GM12878 (cell line): ENCODE measurements around the gene DNMT3L. TPM values are rescaled to one million over a fixed set of nuclear protein-coding genes. Genes with fewer than 3 reads are reported as not detected.
"Not testable (repeated sequence)": the region's sequence is repeated elsewhere in the genome, so short reads cannot be mapped to it uniquely, and the experiment has no call there.

Source experiments
- ATAC-seq: fragments of 200-7000 bp; cut with Tn5 transposase; 3 replicates; pipeline ENCODE4 v1.9.1; 2020; ENCODE audit warnings: mild to moderate bottlenecking, moderate library complexity
- BruUV-seq: library from RNA; stranded (reverse); fragments of 400-500 nt; replicated peaks from 2 replicates; lab custom pipeline; 2021; lab: Mats Ljungman, UMichigan
- CTCF ChIA-PET: fragments of 300-600 bp; sonication (Branson Sonifier 250); formaldehyde crosslinking; extraction: SDS; loops from one replicate; lab custom pipeline; 2021; ENCODE audit warnings: inconsistent platforms; lab: Yijun Ruan, JAX
- POLR2A ChIA-PET: fragments of 350-600 bp; formaldehyde crosslinking; extraction: SDS; loops from one replicate; lab custom pipeline; 2021; ENCODE audit warnings: inconsistent platforms; lab: Charles Lee
- RAD21 ChIA-PET: fragments of 300-600 bp; sonication (Branson Sonifier 250); formaldehyde crosslinking; loops from one replicate; lab custom pipeline; 2023; ENCODE audit warnings: antibody characterized with exemption; ENCODE audit not compliant: unreplicated experiment; lab: Charles Lee
- SMC1A ChIA-PET: fragments of 300-600 bp; sonication (Branson Sonifier 250); formaldehyde crosslinking; loops from one replicate; lab custom pipeline; 2023; ENCODE audit not compliant: unreplicated experiment, uncharacterized antibody; lab: Charles Lee
- DNase-seq: peaks from one replicate; pipeline ENCODE4 v3.0.0-alpha.2; 2011; ENCODE audit warnings: low read depth, low spot score
- FAIRE-seq: peaks from 3 replicates; lab custom pipeline; 2011; peaks lifted over from hg19 to GRCh38; lab: Jason Lieb, UNC
- H2AFZ ChIP-seq: 2 replicates; pipeline ENCODE4 v1.6.0; 2011; ENCODE audit warnings: low read depth, low read length, control low read depth; ENCODE audit not compliant: control insufficient read depth
- H3K27ac ChIP-seq: 2 replicates; pipeline ENCODE4 v1.5.1; 2011; ENCODE audit warnings: control low read depth; ENCODE audit not compliant: control insufficient read depth, insufficient read depth
- H3K27me3 ChIP-seq, 2 experiments: replicated peaks in 1 of 2; 2 replicates each; pipeline versions ENCODE4 v1.6.0 to v1.6.1; 2011; ENCODE audit warnings: low read length in 1 of 2; ENCODE audit not compliant: control insufficient read depth in 2 of 2, insufficient read depth in 2 of 2
- H3K36me3 ChIP-seq, 2 experiments: 2 replicates each; pipeline ENCODE4 v1.5.1; 2011; ENCODE audit warnings: low read length in 1 of 2; ENCODE audit not compliant: control insufficient read depth in 2 of 2, insufficient read depth in 2 of 2
- H3K4me1 ChIP-seq: 2 replicates; pipeline ENCODE4 v1.6.1; 2011; ENCODE audit warnings: mild to moderate bottlenecking, low read length, moderate library complexity, mixed read lengths; ENCODE audit not compliant: control insufficient read depth, insufficient read depth
- H3K4me2 ChIP-seq: 2 replicates; pipeline ENCODE4 v1.6.0; 2011; ENCODE audit warnings: control low read depth; ENCODE audit not compliant: control insufficient read depth, insufficient read depth
- H3K4me3 ChIP-seq: fragments of 200-600 bp; sonication (generic); 2 replicates; pipeline ENCODE4 v1.5.1; 2016
- H3K79me2 ChIP-seq: 2 replicates; pipeline ENCODE4 v1.6.0; 2011; ENCODE audit warnings: low read length; ENCODE audit not compliant: control insufficient read depth, insufficient read depth
- H3K9ac ChIP-seq: 2 replicates; pipeline ENCODE4 v1.8.0; 2011; ENCODE audit warnings: low read length, control low read depth, mixed read lengths; ENCODE audit not compliant: control insufficient read depth, insufficient read depth
- H3K9me3 ChIP-seq: replicated peaks from 3 replicates; pipeline ENCODE4 v1.5.1; 2011; ENCODE audit warnings: mild to moderate bottlenecking, low read length; ENCODE audit not compliant: control insufficient read depth, insufficient read depth
- H4K20me1 ChIP-seq: 2 replicates; pipeline ENCODE4 v1.6.0; 2011; ENCODE audit not compliant: control insufficient read depth, insufficient read depth
- WGBS: methylation state at CpG from one replicate; pipeline ENCODE4 v1.1.6; 2016; ENCODE audit warnings: low lambda C conversion rate; ENCODE audit not compliant: insufficient replicate concordance, insufficient coverage; ENCODE audit errors: missing lambda C conversion rate; 5-methylcytosine and 5-hydroxymethylcytosine counted together
- in situ Hi-C: fragments of 300-500 bp; cut with MboI; formaldehyde crosslinking; loops from 9 replicates; pipeline ENCODE4 v1.14.3; 2018; ENCODE audit warnings: mixed read lengths
- intact Hi-C: fragments of 100-400 bp; cut with micrococcal nuclease; formaldehyde crosslinking; loops from one replicate; pipeline ENCODE4 v1.14.2; 2022; ENCODE audit not compliant: unreplicated experiment
- polyA plus RNA-seq, 11 experiments: library from polyadenylated mRNA; depleted of rRNA in 4 of 11; unstranded in 6 of 11; stranded (reverse) in 5 of 11; fragments of >200 nt; fragmentation: Nextera tagmentation in 4 of 11; fragmentation: Illumina TruSeq in 1 of 11; extraction: Ambion mirVana in 4 of 11; extraction: Trizol in 1 of 11; gene quantifications; 1 replicate in 1 of 11; 2 replicates in 10 of 11; pipeline versions ENCODE4 v1.2.1 to v1.2.3, GENCODE V29; 2011 to 2016; ENCODE audit warnings: inconsistent platforms in 2 of 11, missing spikeins in 2 of 11, low read depth in 1 of 11
- total RNA-seq, 4 experiments: library from RNA; depleted of rRNA in 3 of 4; stranded (reverse); fragments of >200 nt in 3 of 4; fragmentation: Illumina TruSeq in 1 of 4; extraction: Trizol in 1 of 4; gene quantifications; 2 replicates each; pipeline versions ENCODE4 v1.2.1 to v1.2.3, GENCODE V29; 2013 to 2021
- TF ChIP-seq, protein P1 (sequence below): fragments of 450-650 bp; IDR thresholded peaks from 2 replicates; pipeline ENCODE4 v1.6.1; 2017; ENCODE audit warnings: mild to moderate bottlenecking, moderate library complexity
- TF ChIP-seq, protein P2 (sequence below): fragments of 450-650 bp; IDR thresholded peaks from 2 replicates; pipeline ENCODE4 v1.6.1; 2017; ENCODE audit warnings: mild to moderate bottlenecking, moderate library complexity

DNMT3L gene
- total and polyA plus RNA-seq, 10 of the 15 experiments (the other 5 are each of a cell fraction or from before 2014, with no cell fraction given), result not detected

DNA sequence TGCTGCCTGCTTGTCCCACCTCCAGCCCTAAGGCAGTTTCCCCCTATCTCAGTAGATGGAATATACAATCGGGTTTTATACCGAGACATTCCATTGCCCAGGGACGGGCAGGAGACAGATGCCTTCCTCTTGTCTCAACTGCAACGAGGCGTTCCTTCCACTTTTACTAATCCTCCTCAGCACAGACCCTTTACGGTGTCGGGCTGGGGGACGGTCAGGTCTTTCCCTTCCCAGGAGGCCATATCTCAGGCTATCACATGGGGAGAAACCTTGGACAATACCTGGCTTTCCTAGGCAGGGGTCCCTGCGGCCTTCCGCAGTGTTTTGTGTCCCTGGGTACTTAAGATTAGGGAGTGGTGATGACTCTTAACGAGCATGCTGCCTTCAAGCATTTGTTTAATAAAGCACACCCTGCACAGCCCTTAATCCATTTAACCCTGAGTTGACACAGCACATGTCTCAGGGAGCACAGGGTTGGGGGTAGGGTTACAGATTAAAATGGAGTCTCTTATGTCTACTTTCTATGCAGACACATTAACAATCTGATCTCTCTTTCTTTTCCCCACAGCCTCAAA is 21.6 kb upstream of the DNMT3L start:
- H3K9me3 ChIP-seq, BruUV-seq, CTCF ChIA-PET, DNase-seq, H3K36me3 ChIP-seq, H2AFZ ChIP-seq, H3K4me3 ChIP-seq, RAD21 ChIA-PET, H4K20me1 ChIP-seq, ATAC-seq: not testable (repeated sequence)
- TF ChIP-seq, protein P1, sequence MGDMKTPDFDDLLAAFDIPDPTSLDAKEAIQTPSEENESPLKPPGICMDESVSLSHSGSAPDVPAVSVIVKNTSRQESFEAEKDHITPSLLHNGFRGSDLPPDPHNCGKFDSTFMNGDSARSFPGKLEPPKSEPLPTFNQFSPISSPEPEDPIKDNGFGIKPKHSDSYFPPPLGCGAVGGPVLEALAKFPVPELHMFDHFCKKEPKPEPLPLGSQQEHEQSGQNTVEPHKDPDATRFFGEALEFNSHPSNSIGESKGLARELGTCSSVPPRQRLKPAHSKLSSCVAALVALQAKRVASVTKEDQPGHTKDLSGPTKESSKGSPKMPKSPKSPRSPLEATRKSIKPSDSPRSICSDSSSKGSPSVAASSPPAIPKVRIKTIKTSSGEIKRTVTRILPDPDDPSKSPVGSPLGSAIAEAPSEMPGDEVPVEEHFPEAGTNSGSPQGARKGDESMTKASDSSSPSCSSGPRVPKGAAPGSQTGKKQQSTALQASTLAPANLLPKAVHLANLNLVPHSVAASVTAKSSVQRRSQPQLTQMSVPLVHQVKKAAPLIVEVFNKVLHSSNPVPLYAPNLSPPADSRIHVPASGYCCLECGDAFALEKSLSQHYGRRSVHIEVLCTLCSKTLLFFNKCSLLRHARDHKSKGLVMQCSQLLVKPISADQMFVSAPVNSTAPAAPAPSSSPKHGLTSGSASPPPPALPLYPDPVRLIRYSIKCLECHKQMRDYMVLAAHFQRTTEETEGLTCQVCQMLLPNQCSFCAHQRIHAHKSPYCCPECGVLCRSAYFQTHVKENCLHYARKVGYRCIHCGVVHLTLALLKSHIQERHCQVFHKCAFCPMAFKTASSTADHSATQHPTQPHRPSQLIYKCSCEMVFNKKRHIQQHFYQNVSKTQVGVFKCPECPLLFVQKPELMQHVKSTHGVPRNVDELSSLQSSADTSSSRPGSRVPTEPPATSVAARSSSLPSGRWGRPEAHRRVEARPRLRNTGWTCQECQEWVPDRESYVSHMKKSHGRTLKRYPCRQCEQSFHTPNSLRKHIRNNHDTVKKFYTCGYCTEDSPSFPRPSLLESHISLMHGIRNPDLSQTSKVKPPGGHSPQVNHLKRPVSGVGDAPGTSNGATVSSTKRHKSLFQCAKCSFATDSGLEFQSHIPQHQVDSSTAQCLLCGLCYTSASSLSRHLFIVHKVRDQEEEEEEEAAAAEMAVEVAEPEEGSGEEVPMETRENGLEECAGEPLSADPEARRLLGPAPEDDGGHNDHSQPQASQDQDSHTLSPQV, result 0 out of 2 replicates have a peak, but pooled peaks have one; percentile 25
- TF ChIP-seq, protein P2, sequence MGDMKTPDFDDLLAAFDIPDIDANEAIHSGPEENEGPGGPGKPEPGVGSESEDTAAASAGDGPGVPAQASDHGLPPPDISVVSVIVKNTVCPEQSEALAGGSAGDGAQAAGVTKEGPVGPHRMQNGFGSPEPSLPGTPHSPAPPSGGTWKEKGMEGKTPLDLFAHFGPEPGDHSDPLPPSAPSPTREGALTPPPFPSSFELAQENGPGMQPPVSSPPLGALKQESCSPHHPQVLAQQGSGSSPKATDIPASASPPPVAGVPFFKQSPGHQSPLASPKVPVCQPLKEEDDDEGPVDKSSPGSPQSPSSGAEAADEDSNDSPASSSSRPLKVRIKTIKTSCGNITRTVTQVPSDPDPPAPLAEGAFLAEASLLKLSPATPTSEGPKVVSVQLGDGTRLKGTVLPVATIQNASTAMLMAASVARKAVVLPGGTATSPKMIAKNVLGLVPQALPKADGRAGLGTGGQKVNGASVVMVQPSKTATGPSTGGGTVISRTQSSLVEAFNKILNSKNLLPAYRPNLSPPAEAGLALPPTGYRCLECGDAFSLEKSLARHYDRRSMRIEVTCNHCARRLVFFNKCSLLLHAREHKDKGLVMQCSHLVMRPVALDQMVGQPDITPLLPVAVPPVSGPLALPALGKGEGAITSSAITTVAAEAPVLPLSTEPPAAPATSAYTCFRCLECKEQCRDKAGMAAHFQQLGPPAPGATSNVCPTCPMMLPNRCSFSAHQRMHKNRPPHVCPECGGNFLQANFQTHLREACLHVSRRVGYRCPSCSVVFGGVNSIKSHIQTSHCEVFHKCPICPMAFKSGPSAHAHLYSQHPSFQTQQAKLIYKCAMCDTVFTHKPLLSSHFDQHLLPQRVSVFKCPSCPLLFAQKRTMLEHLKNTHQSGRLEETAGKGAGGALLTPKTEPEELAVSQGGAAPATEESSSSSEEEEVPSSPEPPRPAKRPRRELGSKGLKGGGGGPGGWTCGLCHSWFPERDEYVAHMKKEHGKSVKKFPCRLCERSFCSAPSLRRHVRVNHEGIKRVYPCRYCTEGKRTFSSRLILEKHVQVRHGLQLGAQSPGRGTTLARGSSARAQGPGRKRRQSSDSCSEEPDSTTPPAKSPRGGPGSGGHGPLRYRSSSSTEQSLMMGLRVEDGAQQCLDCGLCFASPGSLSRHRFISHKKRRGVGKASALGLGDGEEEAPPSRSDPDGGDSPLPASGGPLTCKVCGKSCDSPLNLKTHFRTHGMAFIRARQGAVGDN, result 0 out of 2 replicates have a peak, but pooled peaks have one; percentile 17
- TF ChIP-seq, all 136 proteins: peak for 2; not testable (repeated sequence) for 134
- POLR2A ChIA-PET, H3K9ac ChIP-seq, H3K4me2 ChIP-seq, H3K79me2 ChIP-seq, intact Hi-C loops, FAIRE-seq, H3K4me1 ChIP-seq, H3K27ac ChIP-seq, in situ Hi-C loops, H3K27me3 ChIP-seq, SMC1A ChIA-PET: not testable (repeated sequence)
- 38% methylated on average over 10 of the region's 11 CpGs for WGBS
